Transverse colon (tissue), 4 donors: ENCODE measurements around the gene CCDC34.
"Not testable (repeated sequence)": the region's sequence is repeated elsewhere in the genome, so short reads cannot be mapped to it uniquely, and the experiment has no call there.

Source experiments
- CTCF ChIP-seq, 5 experiments: fragments of 200-600 bp in 3 of 5; fragments of 450-650 bp in 2 of 5; sonication (generic) in 3 of 5; IDR thresholded peaks; 1 replicate in 2 of 5; 2 replicates in 3 of 5; pipeline ENCODE4 v1.5.1; 2016 to 2017; ENCODE audit warnings: antibody characterized with exemption in 5 of 5, inconsistent platforms in 3 of 5, mild to moderate bottlenecking in 2 of 5, moderate library complexity in 1 of 5
- EP300 ChIP-seq: sonication (generic); formaldehyde crosslinking; IDR thresholded peaks from one replicate; pipeline ENCODE4 v1.6.1; 2017; ENCODE audit warnings: antibody characterized with exemption, low read depth
- POLR2A ChIP-seq: fragments of 450-650 bp; IDR thresholded peaks from one replicate; pipeline ENCODE4 v1.6.1; 2016; ENCODE audit warnings: antibody characterized with exemption, mild to moderate bottlenecking, moderate library complexity
- POLR2AphosphoS5 ChIP-seq, 3 donors: sonication (generic); formaldehyde crosslinking; IDR thresholded peaks; one replicate each; pipeline ENCODE4 v1.6.1; 2016; ENCODE audit warnings: antibody characterized with exemption in 3 of 3

GRCh38 chr11:27334764-27335163, 28.3 kb downstream of the CCDC34 start:
- TF ChIP-seq CTCF (IDR thresholded peaks at IDR 0.05); POLR2AphosphoS5 (IDR thresholded peaks at IDR 0.05); POLR2A; EP300: not testable (repeated sequence)
